ENCODE results near the gene NAGLU.

Gene NAGLU

DNA sequence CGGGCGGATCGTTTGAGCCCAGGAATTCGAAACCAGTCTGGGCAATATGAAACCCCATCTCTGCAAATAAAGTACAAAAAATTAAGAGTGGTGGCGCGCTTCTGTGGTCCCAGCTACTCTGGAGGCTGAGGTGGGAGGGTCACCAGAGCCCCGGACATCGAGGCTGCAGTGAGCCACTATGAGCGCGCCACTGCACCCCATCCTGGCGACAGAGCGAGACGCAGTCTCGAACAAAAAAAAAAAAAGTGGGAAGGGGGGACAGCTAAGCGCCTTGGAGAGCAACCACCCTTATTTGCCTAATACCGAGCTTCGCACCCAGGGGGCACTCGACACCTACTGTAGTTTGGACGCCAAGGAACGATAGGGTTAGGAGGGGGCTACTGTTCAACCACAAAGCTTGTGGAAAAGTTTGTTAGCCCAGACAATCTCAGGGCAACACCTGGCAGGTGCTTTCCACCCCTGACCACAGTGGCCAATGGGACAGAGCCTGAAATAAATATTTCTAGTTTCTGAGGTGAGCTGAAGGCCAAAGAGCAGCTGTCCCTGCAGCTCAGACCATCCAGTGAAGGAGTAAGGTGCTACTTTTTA, 42.3 kb downstream of the NAGLU start:
- TF ChIP-seq, protein P1, sequence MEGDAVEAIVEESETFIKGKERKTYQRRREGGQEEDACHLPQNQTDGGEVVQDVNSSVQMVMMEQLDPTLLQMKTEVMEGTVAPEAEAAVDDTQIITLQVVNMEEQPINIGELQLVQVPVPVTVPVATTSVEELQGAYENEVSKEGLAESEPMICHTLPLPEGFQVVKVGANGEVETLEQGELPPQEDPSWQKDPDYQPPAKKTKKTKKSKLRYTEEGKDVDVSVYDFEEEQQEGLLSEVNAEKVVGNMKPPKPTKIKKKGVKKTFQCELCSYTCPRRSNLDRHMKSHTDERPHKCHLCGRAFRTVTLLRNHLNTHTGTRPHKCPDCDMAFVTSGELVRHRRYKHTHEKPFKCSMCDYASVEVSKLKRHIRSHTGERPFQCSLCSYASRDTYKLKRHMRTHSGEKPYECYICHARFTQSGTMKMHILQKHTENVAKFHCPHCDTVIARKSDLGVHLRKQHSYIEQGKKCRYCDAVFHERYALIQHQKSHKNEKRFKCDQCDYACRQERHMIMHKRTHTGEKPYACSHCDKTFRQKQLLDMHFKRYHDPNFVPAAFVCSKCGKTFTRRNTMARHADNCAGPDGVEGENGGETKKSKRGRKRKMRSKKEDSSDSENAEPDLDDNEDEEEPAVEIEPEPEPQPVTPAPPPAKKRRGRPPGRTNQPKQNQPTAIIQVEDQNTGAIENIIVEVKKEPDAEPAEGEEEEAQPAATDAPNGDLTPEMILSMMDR (IDR thresholded peaks at IDR 0.05; ENCODE audit: control insufficient read depth, insufficient read depth, low read depth, low read length, missing control alignments), result peak; percentile 80
- peak overlapping the region; percentile 70 for H3K4me3 ChIP-seq (ENCODE audit: control insufficient read depth, low read depth, low read length)
- no peak for DNase-seq (ENCODE audit: low read depth)

DNA sequence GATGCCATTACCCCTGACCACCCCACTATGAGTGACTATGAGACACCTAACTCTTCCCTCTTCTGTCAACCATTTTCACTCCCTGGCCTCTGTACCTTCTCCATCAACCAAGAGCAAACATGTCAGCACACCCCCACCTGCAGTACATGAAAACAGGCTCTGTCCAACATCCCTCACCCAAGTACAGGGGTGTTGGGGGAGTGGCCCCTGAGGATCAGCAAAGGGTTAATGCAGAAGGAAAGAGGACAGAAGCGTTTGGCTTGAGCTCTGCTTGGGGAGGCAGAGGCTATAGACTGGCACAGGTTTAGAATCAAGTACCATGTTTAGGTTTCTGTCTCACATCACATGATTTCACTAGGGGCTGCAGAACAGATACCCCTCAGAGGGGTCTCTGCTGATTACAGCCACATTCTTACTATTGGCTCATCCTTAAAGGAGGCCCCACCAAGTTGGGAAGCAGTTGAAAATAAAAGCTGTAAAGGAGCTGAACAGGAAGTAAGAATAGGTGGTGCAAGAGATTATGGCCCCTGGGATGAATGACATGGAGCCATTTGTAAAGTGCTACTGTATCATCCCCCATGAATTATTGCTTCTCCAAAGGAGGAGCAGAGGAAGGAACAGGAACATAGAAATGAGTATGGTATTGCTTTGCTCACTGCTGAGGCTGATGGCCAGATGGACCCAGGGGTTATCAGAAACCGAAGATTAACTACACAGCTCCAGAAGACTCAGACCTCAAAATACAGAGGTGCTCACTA, 43.9 kb downstream of the NAGLU start:
- TF ChIP-seq, protein P1 (IDR thresholded peaks at IDR 0.05; ENCODE audit: control insufficient read depth, insufficient read depth, low read depth, low read length, missing control alignments), result no peak
- no peak for DNase-seq (ENCODE audit: low read depth)
- H3K4me3 ChIP-seq (ENCODE audit: control insufficient read depth, low read depth, low read length), result no peak overlapping the region

DNA sequence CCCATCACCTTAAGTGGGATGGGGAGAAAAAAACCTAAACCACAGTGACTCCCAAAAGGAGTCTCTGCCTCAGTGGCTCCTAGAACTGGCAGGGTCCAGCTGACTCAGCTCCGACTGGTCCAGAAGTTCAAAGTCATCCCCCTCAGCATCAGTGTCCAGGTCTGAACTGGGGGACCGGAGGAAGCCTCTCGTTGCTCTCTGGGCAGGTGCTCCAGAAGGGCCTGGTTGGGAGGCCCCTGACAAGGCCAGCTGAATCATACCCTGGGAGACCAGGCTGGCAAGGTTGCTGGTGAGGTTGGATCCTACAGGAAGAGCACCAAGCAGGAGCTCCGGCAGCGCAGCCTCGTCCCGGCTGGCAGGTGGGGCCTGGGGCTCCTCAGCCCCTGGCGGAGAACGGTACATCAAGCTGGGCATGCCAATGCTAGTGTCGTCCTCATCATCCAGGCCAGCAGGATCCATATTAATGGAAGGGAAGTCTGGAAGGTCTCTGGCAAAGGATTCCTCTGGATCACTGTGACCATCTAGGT, 45.8 kb downstream of the NAGLU start:
- no peak overlapping the region for H3K4me3 ChIP-seq (ENCODE audit: control insufficient read depth, low read depth, low read length)
- DNase-seq (ENCODE audit: low read depth), result no peak
- TF ChIP-seq, protein P1 (IDR thresholded peaks at IDR 0.05; ENCODE audit: control insufficient read depth, insufficient read depth, low read depth, low read length, missing control alignments), result no peak

DNA sequence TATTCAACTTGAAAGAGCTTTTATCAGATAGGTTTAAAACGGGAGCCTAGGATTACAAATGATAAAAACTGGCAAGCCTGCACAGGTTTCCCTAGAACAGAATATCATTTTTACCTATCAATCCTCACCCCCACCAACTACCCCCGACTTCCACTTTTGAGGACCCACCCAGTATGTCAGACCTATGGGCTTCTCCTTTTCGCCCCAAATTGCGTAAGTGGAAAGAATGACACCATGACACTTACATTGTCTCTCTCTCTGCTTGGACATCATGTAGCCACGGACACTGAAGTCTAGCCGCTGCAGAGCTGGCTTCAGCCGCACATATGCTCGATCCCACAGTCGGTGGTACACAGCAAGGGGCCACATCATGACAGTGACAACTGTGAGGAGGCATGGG, 48.8 kb downstream of the NAGLU start:
- TF ChIP-seq, protein P1 (IDR thresholded peaks at IDR 0.05; ENCODE audit: control insufficient read depth, insufficient read depth, low read depth, low read length, missing control alignments), result no peak
- no peak for DNase-seq (ENCODE audit: low read depth)
- no peak overlapping the region for H3K4me3 ChIP-seq (ENCODE audit: control insufficient read depth, low read depth, low read length)

DNA sequence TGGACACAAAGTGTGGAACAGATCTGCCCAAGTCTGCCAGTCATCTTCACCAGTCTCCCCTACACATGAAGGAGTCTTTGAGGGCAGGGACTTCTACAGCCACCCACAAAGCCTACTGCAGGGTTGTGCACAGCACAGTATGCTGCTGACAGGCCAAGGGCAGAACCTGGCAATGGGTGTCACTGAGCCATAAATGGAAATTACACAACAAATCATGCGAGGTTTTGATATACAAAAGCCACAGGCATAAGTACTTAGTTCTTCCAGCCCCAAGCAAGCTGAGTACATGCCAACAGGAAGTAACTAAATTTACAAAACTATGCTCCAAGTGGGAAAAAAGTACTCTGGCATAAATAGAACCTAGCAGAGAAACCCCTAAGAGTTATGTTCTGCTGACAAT, 49.3 kb downstream of the NAGLU start:
- no peak overlapping the region for H3K4me3 ChIP-seq (ENCODE audit: control insufficient read depth, low read depth, low read length)
- DNase-seq (ENCODE audit: low read depth), result no peak
- TF ChIP-seq, protein P1 (IDR thresholded peaks at IDR 0.05; ENCODE audit: control insufficient read depth, insufficient read depth, low read depth, low read length, missing control alignments), result no peak

DNA sequence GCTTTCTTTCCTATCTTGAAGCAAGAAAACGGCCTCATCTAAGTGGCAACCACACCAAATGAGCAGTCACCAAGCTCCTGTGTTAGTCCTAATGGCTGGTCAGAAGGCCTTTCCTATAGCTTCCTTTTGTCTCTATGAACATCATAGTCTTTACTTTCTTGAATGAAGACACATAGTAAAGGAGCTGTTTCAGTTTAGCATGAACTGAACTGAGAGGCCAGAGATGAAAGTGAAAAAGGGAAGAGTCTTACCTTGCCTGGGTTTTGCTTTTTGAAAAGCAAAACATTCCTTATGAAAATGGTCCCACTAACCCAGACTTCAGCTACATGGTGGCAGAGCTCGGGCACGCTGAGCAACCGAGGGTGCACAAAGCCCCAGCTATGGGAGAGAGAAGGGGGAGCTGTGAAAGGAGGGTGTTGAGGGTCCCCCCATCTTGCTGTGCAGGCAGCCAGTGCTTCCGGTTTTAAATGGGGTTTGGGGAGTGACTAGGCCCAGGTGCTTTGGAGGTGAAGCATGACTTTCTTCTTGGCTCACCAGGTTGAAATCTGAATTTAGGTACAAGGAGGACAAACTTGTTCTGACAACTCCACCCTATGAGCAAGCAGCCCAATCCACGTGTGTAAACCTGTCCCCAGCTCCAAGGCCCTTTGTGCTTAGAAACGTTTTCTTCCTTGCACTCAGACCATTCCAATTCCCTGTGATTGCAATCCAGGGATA, 50.6 kb downstream of the NAGLU start:
- no peak for DNase-seq (ENCODE audit: low read depth)
- TF ChIP-seq, protein P1 (IDR thresholded peaks at IDR 0.05; ENCODE audit: control insufficient read depth, insufficient read depth, low read depth, low read length, missing control alignments), result no peak
- H3K4me3 ChIP-seq (ENCODE audit: control insufficient read depth, low read depth, low read length), result no peak overlapping the region

Data from AG09309 (cell line).